Measurements from ENCODE around the gene MAP2K2.

- no peak for TF ChIP-seq CTCF (conservative IDR thresholded peaks at IDR 0.05 in 1 of 2, IDR thresholded peaks at IDR 0.05 in 1 of 2; ENCODE audit: extremely low read depth in 1 of 2, insufficient read depth in 1 of 2, low read depth in 1 of 2, low read length in 2 of 2)
- no peak for TF ChIP-seq EZH2 (IDR thresholded peaks at IDR 0.05; ENCODE audit: borderline replicate concordance, low read length)
Measured at GRCh38 chr19:4066176-4066606, 57.7 kb downstream of the MAP2K2 start.
